Endothelial cell of umbilical vein (primary cell): Measurements from ENCODE around the gene NXN.

Source experiments
- CTCF ChIP-seq, 2 donors: IDR thresholded peaks; 1 replicate in 1 of 2; 2 replicates in 1 of 2; pipeline ENCODE4 v1.5.1; 2011; ENCODE audit warnings: low read length in 2 of 2, mild to moderate bottlenecking in 2 of 2, moderate library complexity in 2 of 2, control low read depth in 1 of 2, inconsistent platforms in 1 of 2, low read depth in 1 of 2; ENCODE audit not compliant: insufficient read depth in 1 of 2; ENCODE audit errors: extremely low read depth in 1 of 2
- EZH2 ChIP-seq: IDR thresholded peaks from 2 replicates; pipeline ENCODE4 v1.6.1; 2012; ENCODE audit warnings: borderline replicate concordance, low read depth, mild to moderate bottlenecking, moderate library complexity, low read length, inconsistent platforms; ENCODE audit not compliant: severe bottlenecking
- JUN ChIP-seq: IDR thresholded peaks from 2 replicates; pipeline ENCODE4 v1.6.1; 2011; ENCODE audit warnings: borderline replicate concordance, low read depth; ENCODE audit not compliant: insufficient read length, insufficient read depth
- POLR2A ChIP-seq: IDR thresholded peaks from 2 replicates; pipeline ENCODE4 v1.6.1; 2012; ENCODE audit warnings: low read depth, mild to moderate bottlenecking, control low read depth, low read length

GRCh38 chr17:924711-925475 is 54.7 kb downstream of the NXN start:
- no peak for TF ChIP-seq CTCF (IDR thresholded peaks at IDR 0.05; ENCODE audit: extremely low read depth in 1 of 2, insufficient read depth in 1 of 2, low read depth in 1 of 2, low read length in 2 of 2)
- no peak for TF ChIP-seq EZH2
- no peak for TF ChIP-seq POLR2A
- no peak for TF ChIP-seq JUN
